Activated T-helper 17 cell treated with anti-CD3 and anti-CD28 coated beads, Interleukin-2, amount 50 U/mL, for 72 hours (primary cell): ENCODE measurements around the gene ATP6V1G1. TPM values are rescaled to one million over a fixed set of nuclear protein-coding genes. Genes with fewer than 3 reads are reported as not detected.
"Not testable (repeated sequence)": the region's sequence is repeated elsewhere in the genome, so short reads cannot be mapped to it uniquely, and the experiment has no call there.

Experiments used
- ATAC-seq: fragments of 150-1000 bp; cut with Tn5 transposase; replicated peaks from 2 replicates; pipeline ENCODE4 v1.10.0; 2021; ENCODE audit warnings: mild to moderate bottlenecking, moderate library complexity
- H3K27ac Mint-ChIP-seq: one replicate; pipeline ENCODE4 v1.8.0; 2022; ENCODE audit warnings: mixed read lengths
- H3K27me3 Mint-ChIP-seq: one replicate; pipeline ENCODE4 v1.8.0; 2022; ENCODE audit warnings: mixed read lengths
- H3K36me3 Mint-ChIP-seq: one replicate; pipeline ENCODE4 v1.8.0; 2022; ENCODE audit warnings: low read depth, mild to moderate bottlenecking, mixed read lengths
- H3K4me1 Mint-ChIP-seq: one replicate; pipeline ENCODE4 v1.8.0; 2022; ENCODE audit warnings: mixed read lengths
- H3K4me3 Mint-ChIP-seq: one replicate; pipeline ENCODE4 v1.8.0; 2022; ENCODE audit warnings: mild to moderate bottlenecking, mixed read lengths
- H3K9me3 Mint-ChIP-seq: one replicate; pipeline ENCODE4 v1.8.0; 2022; ENCODE audit warnings: mixed read lengths
- total RNA-seq, 2 donors: library from RNA; stranded (reverse); gene quantifications; one replicate each; pipeline ENCODE4 v1.2.3, GENCODE V29; 2022

The ATP6V1G1 gene
- total RNA-seq, 2 donors from 2014 or later = 33.5 to 37.9 TPM

GRCh38 chr9:114591849-114592248 is 4.3 kb downstream of the ATP6V1G1 start:
- Mint-ChIP-seq H3K27me3 (no peaks in the 10 kb centered on the region), H3K4me1 (peaks cover 29% of the 10 kb centered on the region), H3K27ac (peak overlapping the region; percentile 90), H3K4me3 (peak overlapping the region; percentile 83), H3K9me3 (no peaks in the 10 kb centered on the region), H3K36me3 (peaks cover 91% of the 10 kb centered on the region)
- ATAC-seq = peak; percentile 3

GRCh38 chr9:114592356-114592755 is 4.8 kb downstream of the ATP6V1G1 start:
- H3K4me3 Mint-ChIP-seq = peak overlapping the region; percentile 83
- H3K36me3 Mint-ChIP-seq = peaks cover 94% of the 10 kb centered on the region
- H3K9me3 Mint-ChIP-seq = no peaks in the 10 kb centered on the region
- peak overlapping the region; percentile 90 for H3K27ac Mint-ChIP-seq
- H3K27me3 Mint-ChIP-seq = no peaks in the 10 kb centered on the region
- H3K4me1 Mint-ChIP-seq = peaks cover 29% of the 10 kb centered on the region
- peak; percentile 27 for ATAC-seq

- ATAC-seq = no peak
- Mint-ChIP-seq H3K4me3 (no peak overlapping the region), H3K27me3 (no peaks in the 10 kb centered on the region), H3K4me1 (peaks cover 25% of the 10 kb centered on the region), H3K36me3 (peaks cover 94% of the 10 kb centered on the region), H3K27ac (no peak overlapping the region), H3K9me3 (no peaks in the 10 kb centered on the region)
These were observed 6.6 kb downstream of the ATP6V1G1 start for GRCh38 chr9:114594136-114594535.

- H3K27me3 Mint-ChIP-seq, H3K9me3 Mint-ChIP-seq, ATAC-seq, H3K4me3 Mint-ChIP-seq, H3K4me1 Mint-ChIP-seq, H3K27ac Mint-ChIP-seq: not testable (repeated sequence)
- H3K36me3 Mint-ChIP-seq = peaks cover 61% of the 10 kb centered on the region
These were observed 13.1 kb downstream of the ATP6V1G1 start for GRCh38 chr9:114600502-114601248.

GRCh38 chr9:114601787-114602186 is 14.2 kb downstream of the ATP6V1G1 start:
- H3K9me3 Mint-ChIP-seq, ATAC-seq, H3K4me1 Mint-ChIP-seq, H3K4me3 Mint-ChIP-seq, H3K27me3 Mint-ChIP-seq, H3K27ac Mint-ChIP-seq: not testable (repeated sequence)
- peaks cover 50% of the 10 kb centered on the region for H3K36me3 Mint-ChIP-seq

GRCh38 chr9:114602620-114603019 is 15.1 kb downstream of the ATP6V1G1 start:
- H3K27me3 Mint-ChIP-seq = no peaks in the 10 kb centered on the region
- no peaks in the 10 kb centered on the region for H3K4me1 Mint-ChIP-seq
- no peak for ATAC-seq
- peaks cover 42% of the 10 kb centered on the region for H3K36me3 Mint-ChIP-seq
- no peak overlapping the region for H3K27ac Mint-ChIP-seq
- H3K4me3 Mint-ChIP-seq = no peak overlapping the region
- H3K9me3 Mint-ChIP-seq = no peaks in the 10 kb centered on the region

- H3K27me3 Mint-ChIP-seq = no peaks in the 10 kb centered on the region
- ATAC-seq = no peak
These were observed 15.7 kb downstream of the ATP6V1G1 start for GRCh38 chr9:114603248-114603647.

GRCh38 chr9:114604989-114605388 is 17.4 kb downstream of the ATP6V1G1 start:
- ATAC-seq = no peak
- Mint-ChIP-seq H3K27me3 (no peaks in the 10 kb centered on the region), H3K27ac (no peak overlapping the region), H3K4me3 (no peak overlapping the region), H3K4me1 (peaks cover 4% of the 10 kb centered on the region), H3K9me3 (no peaks in the 10 kb centered on the region), H3K36me3 (peaks cover 18% of the 10 kb centered on the region)

More at GRCh38 chr9:114603248-114603647, 15.7 kb downstream of the ATP6V1G1 start:
- Mint-ChIP-seq H3K36me3 (peaks cover 36% of the 10 kb centered on the region), H3K9me3 (no peaks in the 10 kb centered on the region), H3K4me1 (no peaks in the 10 kb centered on the region), H3K27ac (no peak overlapping the region), H3K4me3 (no peak overlapping the region)

GRCh38 chr9:114606068-114606467 is 18.5 kb downstream of the ATP6V1G1 start:
- Mint-ChIP-seq H3K9me3 (no peaks in the 10 kb centered on the region), H3K27ac (no peak overlapping the region), H3K4me3 (no peak overlapping the region), H3K27me3 (no peaks in the 10 kb centered on the region), H3K4me1 (peaks cover 4% of the 10 kb centered on the region), H3K36me3 (peaks cover 7% of the 10 kb centered on the region)
- ATAC-seq = no peak

GRCh38 chr9:114606597-114607207 is 19.1 kb downstream of the ATP6V1G1 start:
- Mint-ChIP-seq H3K27me3 (no peaks in the 10 kb centered on the region), H3K9me3 (no peaks in the 10 kb centered on the region), H3K4me1 (peaks cover 4% of the 10 kb centered on the region), H3K27ac (no peak overlapping the region), H3K4me3 (no peak overlapping the region), H3K36me3 (peaks cover 1% of the 10 kb centered on the region)
- ATAC-seq = no peak

GRCh38 chr9:114607671-114608524 is 20.3 kb downstream of the ATP6V1G1 start:
- no peak overlapping the region for H3K27ac Mint-ChIP-seq
- no peaks in the 10 kb centered on the region for H3K27me3 Mint-ChIP-seq
- H3K36me3 Mint-ChIP-seq = no peaks in the 10 kb centered on the region
- H3K9me3 Mint-ChIP-seq = no peaks in the 10 kb centered on the region
- no peak overlapping the region for H3K4me3 Mint-ChIP-seq
- peaks cover 10% of the 10 kb centered on the region for H3K4me1 Mint-ChIP-seq
- no peak for ATAC-seq

- ATAC-seq = no peak
- no peaks in the 10 kb centered on the region for H3K27me3 Mint-ChIP-seq
- H3K4me1 Mint-ChIP-seq = peaks cover 14% of the 10 kb centered on the region
- H3K4me3 Mint-ChIP-seq = no peak overlapping the region
- no peaks in the 10 kb centered on the region for H3K9me3 Mint-ChIP-seq
- H3K36me3 Mint-ChIP-seq = no peaks in the 10 kb centered on the region
- no peak overlapping the region for H3K27ac Mint-ChIP-seq
These were observed 20.9 kb downstream of the ATP6V1G1 start for GRCh38 chr9:114608525-114608796.

GRCh38 chr9:114611516-114612271 is 24.1 kb downstream of the ATP6V1G1 start:
- H3K27ac Mint-ChIP-seq = peak overlapping the region; percentile 81
- H3K27me3 Mint-ChIP-seq = no peaks in the 10 kb centered on the region
- no peaks in the 10 kb centered on the region for H3K9me3 Mint-ChIP-seq
- peak; percentile 78 for ATAC-seq
- peak overlapping the region; percentile 81 for H3K4me3 Mint-ChIP-seq
- H3K36me3 Mint-ChIP-seq = no peaks in the 10 kb centered on the region
- H3K4me1 Mint-ChIP-seq = peaks cover 24% of the 10 kb centered on the region

GRCh38 chr9:114612272-114612923 is 24.8 kb downstream of the ATP6V1G1 start:
- peaks cover 24% of the 10 kb centered on the region for H3K4me1 Mint-ChIP-seq

More at GRCh38 chr9:114612272-114612923, 24.8 kb downstream of the ATP6V1G1 start:
- H3K4me3 Mint-ChIP-seq = peak overlapping the region; percentile 81
- peaks cover 6% of the 10 kb centered on the region for H3K36me3 Mint-ChIP-seq
- no peaks in the 10 kb centered on the region for H3K27me3 Mint-ChIP-seq
- ATAC-seq = no peak
- peak overlapping the region; percentile 81 for H3K27ac Mint-ChIP-seq
- H3K9me3 Mint-ChIP-seq = no peaks in the 10 kb centered on the region
